Stimulated activated CD8-positive, alpha-beta memory T cell treated with anti-CD3 and anti-CD28 coated beads, Interleukin-4, amount 100 ng/mL, for 4 hours (primary cell): Measurements from ENCODE around the gene LIMK2.

Experiments
- DNase-seq, 2 donors: peaks; one replicate each; pipeline ENCODE4 v3.0.0-alpha.2; 2020; ENCODE audit warnings: low read depth in 2 of 2, low spot score in 1 of 2

Gene LIMK2

GRCh38 chr22:31327806-31328543, 115.9 kb downstream of the LIMK2 start:
- DNase-seq, result no peak

- DNase-seq, result no peak
Observed at GRCh38 chr22:31328544-31328960, 116.5 kb downstream of the LIMK2 start.

GRCh38 chr22:31329029-31329428, 116.9 kb downstream of the LIMK2 start:
- no peak for DNase-seq
